Measurements from ENCODE around the gene CHFR.
"Not testable (repeated sequence)": the region's sequence is repeated elsewhere in the genome, so short reads cannot be mapped to it uniquely, and the experiment has no call there.

CHFR gene

DNA sequence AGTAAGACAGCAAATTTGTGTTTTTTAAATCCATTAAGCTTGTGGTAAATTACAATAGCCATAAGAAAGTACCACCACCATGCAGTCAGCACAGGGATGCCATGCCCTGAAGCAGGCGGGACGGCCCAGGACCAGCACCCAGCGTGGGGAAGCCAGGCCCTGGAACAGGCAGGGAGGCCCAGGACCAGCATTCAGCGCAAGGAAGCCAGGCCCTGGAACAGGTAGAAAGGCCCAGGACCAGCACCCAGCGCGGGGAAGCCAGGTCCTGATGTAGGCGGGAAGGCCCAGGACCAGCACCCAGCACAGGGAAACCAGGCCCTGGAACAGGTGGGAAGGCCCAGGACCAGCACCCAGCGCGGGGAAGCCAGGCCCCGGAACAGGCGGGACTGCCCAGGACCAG is 13.2 kb downstream of the CHFR start:
- no peak for FAIRE-seq

DNA sequence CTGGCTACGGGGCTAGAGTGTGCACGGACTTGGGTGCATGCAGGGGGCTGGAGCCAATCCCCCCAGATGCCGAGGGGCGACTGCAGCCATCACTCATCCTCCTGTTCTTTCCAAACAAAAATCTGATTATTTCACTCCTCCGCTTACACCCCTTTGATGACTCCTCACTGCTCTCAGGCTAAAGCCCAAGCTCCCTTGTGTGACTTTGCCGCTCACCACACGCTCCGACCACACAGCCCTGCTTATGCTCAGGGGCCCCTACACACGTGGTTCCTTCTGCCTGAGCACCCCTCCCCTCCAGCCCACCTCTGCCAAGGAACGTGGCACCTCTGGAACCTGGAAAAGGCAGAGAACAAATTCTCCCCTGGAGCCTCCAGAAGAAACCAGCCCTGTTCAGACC is 13.7 kb downstream of the CHFR start:
- FAIRE-seq = no peak

DNA sequence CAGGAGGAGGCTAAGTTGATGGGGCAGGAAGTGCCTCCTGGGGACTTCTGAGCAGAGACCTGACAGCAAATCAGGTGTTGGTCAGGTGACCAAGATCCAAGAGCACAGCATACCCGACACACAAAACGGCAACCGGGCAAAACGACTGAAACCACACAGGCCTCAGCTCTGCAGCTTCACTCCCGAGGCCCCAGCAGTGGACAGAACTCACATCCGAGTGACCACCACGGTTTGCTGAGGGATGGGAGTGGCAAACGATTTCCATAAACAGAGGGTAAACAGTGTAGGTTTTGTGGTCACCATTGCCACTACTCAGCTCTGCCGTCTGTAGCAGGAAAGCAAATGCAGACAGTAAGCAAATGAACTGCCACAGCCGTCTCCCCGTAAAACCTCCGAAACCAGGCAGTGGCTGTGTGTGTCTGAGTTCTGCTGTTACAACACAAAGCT is 14.4 kb downstream of the CHFR start:
- no peak for FAIRE-seq

DNA sequence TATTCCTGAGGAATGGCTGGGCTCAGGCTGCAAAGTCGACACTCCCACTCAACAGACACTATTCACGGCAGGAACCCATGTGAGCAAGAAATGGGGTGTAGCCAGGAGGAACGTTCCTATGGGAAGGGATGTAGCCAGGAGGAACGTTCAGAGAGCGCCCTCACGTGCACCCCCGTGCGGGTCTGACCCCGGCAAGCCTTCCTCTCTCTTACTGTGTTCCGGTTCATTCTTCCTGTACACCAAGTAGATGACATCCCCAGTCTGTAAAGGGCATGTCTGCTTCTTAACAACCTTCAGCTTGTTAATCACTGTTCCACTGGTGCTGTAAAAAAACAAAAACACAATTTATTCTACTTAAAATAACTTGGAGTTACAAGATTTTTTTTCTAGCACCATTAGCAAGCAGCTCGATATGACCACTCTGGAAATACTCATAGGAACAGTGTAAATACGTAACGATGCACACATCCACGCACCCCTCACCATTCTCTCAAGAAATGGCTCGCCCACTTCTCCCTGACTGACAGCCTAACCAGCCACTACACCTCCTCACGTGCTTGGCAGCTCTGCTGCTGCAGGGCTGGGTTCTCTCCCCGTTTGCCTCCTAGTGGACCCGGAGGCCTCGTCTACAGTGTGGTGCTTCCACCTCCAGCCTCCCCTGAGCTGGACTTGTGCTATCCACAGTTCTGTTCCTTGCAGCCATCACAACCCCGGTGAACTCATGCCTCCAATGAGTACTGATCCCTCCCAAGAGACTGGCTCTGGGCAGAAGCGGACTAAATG is 15.1 kb downstream of the CHFR start:
- FAIRE-seq = no peak

DNA sequence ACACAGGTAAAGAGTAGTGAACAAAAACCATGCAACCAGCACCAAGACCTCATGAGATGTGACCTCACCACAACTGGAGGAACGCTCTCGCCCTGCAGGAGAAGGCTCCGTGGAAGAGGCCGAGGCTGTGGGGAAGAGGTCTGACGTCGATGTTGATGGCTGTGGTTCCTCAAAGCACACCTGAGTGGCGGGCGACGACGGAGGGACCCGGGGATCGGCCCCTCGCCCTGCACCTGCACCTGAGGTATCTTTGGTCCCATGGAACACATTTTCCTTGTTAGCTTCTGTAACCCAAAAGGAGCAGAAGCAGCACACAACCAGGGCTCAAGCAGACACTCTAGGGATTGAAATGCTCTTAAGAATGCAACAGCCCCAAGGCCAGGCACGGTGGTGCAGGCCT is 17.9 kb downstream of the CHFR start:
- FAIRE-seq = no peak

DNA sequence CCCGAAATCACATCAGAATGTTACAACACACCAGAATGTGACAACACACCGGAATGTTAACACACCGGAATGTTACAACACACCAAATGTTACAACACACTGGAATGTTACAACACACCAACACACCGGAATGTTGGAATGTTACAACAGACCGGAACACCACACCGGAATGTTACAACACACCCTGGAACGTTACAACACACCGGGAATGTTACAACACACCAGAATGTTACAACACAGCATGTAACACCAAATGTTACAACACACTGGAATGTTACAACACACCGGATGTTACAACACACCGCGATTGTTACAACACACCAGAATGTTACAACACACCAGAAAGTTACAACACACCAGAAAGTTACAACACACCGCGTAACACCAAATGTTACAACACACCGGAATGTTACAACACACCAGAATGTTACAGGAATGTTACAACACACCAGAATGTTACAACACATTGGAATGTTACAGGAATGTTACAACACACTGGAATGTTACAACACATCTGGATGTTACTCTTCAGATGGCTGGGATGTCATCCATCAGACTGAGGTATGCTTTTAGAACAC is 21.1 kb downstream of the CHFR start:
- FAIRE-seq = no peak

DNA sequence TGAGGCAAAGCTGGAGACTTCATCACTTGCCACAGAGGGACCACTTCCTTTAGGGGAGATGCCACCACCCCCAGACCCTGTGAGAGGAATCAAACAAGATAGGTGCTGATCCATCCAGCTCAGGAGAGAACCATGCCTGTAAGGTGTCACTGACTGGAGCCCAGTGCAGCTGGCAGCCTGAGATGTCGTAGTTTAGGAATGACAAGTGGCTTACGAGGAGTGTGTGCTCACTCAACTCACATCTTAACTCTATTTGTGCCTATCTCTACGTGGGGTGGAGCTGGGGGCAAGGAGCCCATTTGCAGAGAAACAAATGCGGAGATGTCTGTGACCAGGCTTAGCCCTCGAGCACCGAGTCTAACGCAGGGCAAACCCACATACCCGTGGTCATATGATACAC is 25.8 kb downstream of the CHFR start:
- no peak for FAIRE-seq

DNA sequence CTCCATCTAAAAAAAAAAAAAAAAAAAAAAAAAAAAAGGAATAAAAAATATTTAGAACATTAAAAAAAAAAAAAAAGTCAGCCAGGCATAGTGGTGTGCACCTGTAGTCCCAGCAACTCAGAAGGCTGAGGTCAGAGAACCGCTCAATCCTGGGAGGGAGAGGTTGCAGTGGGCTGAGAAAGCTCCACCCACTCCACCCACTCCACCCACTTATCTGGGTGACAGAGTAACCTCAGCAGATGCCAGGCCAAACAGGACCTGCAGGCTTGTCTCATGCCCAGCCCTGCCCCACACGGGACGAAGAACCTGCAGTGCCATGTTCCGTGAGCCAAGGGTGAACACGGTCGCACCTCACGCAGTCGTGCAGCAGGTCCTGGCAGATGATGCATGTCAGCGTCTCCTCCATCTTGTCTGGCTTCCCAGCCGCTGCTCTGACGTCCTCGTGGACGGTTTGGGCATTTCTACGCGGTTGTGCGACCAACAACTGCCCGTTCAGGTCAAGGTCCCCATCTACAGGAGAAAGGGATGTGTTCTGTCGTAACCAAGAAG is 28.6 kb downstream of the CHFR start:
- no peak for FAIRE-seq

DNA sequence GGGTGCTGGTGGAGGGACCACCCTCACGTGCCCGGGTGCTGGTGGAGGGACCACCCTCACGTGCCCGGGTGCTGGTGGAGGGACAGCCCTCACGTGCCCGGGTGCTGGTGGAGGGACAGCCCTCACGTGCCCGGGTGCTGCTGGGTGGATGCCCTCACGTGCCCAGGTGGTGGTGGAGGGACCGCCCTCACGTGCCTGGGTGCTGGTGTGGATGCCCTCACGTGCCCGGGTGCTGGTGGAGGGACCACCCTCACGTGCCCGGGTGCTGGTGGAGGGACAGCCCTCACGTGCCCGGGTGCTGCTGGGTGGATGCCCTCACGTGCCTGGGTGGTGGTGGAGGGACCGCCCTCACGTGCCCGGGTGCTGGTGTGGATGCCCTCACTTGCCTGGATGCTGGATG is 30.4 kb downstream of the CHFR start:
- not testable (repeated sequence) for FAIRE-seq

DNA sequence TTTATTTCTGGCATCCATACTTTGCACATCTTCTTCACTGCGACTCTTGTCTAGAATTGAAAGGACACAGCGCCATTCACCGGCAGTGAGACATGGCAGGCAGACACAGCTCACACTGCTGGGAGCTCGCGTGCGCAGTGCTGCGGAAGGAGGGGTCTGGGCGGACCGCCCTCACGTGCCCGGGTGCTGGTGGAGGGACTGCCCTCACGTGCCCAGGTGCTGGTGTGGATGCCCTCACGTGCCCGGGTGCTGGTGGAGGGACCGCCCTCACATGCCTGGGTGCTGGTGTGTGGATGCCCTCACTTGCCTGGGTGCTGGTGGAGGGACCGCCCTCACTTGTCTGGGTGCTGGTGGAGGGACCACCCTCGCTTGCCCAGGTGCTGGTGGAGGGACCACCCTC is 30.8 kb downstream of the CHFR start:
- FAIRE-seq = no peak

DNA sequence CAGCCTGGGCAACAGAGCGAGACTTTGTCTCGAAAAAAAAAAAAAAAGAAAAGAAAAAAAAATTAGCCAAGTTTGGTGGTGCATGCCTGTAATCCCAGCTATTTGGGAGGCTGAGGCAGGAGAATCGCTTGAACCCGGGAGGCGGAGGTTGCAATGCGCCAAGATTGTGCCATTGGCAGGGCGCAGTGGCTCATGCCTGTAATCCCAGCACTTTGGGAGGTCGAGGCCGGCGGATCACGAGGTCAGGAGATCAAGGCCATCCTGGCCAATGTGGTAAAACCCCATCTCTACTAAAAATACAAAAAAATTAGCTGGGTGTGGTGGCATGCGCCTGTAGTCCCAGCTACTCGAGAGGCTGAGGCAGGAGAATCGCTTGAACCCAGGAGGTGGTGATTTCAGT is 32.2 kb downstream of the CHFR start:
- not testable (repeated sequence) for FAIRE-seq

DNA sequence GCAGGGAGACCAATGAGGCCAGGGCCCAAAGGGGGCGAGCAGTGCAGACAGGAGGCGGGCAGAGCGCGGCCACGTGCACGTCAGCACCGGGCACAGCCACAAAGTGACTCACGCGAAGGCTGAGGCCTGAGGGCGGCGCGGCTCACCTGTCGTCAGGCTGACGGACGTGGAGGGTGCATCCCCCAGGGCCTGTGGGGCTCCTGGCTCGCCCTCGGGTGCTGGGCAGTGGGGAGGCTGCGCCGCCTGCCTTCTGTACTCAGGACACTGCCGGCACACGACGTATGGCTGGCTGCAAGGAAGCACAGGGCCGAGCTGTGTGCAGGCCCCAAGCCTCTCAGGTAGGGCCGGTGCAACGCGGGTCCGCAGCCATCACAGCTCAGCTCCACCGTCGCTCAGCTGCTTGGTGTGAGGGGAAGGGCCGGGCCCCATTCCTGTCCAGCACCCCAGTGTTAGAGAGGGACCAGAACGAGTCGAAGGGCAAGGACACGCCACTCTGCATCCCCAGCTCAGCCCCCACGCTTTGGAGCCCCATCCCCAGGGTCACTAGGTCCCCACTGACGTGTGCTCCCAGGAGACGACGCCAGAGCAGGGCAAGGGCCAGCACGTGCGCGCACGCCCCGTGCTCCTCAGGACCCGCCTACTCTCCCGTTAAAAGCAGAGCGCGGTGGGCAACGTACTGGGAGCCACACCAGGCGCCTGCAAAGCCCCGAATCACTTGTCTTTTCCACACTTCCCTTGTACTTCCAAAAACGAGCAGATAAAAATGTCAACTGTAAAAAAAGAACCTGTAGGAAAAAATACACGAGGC is 33.9 kb downstream of the CHFR start:
- no peak for FAIRE-seq

DNA sequence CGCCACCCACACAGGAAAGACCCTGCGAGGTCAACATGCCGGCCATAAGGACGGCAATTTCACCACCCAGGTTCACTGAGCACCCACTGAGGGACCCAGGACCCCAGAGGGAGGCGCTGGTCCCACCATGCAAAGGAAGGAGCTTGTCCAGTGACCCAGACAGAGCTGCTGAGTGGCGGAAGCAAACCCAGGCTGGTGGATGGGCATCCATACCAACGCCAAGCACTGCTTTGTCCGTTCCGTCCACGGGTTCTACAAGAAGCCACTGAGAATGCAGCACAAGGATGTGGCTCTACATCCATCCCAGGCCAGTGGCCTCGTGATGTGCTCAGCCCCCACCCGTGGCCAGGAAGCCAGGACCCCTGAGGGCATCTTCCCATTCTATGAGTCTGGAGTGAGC is 34.9 kb downstream of the CHFR start:
- FAIRE-seq = no peak

DNA sequence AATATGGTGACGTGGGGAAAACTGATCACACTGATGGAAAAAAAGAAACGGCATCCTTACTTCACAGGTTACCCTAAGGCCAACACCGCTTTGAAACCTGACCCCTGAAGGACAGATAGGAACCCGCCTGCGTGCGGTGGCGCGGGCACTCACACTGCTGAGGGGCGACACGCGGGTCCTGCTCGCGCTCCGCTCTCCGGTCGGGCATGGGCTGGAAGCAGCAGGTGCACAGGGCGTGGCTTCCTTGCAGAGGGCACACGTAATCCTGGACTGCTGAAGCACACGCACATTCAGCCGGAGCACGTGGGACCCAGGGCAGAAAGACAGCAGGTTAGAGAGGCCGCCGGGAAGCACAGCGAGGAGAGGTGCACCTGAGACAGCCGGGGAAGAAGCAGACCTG is 35.9 kb downstream of the CHFR start:
- FAIRE-seq = no peak

DNA sequence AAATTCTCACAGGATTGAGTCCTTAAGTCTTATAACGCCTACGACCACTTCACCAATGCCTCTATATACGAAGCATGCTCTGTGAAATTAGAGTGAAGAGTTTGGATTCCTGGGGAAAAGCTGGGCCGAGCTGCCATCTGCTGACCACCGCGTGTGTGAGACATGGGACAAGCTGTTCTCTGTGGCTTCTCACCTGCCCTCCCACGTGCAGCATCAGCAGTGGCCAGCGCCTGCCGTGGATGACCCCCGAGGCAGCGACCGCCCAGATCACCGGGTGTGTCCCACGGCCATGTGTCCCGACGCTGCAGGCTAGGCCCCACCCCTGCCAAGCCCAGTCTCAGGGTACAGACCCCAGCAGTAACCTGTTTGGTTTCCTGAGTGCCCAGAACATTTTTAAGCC is 37.1 kb downstream of the CHFR start:
- no peak for FAIRE-seq

DNA sequence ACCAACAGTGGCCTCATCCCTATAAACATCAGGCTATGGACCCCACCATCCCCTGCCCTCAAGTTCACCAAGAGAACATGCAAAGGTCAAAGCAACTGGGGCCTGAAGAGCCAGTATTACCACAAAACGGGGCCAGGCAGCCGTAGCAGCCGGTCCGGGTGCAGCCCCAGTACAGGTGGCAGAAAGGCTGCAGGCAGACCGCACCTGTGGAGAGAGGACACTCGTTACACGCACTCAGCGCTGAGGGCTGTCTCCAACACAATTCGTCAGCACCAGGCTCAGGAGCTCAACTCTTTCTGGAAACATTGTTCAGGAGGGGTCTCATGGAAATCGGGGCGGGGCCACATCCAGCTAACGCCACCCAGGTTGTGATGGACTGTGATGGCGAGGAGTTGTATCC is 38.9 kb downstream of the CHFR start:
- FAIRE-seq = no peak

DNA sequence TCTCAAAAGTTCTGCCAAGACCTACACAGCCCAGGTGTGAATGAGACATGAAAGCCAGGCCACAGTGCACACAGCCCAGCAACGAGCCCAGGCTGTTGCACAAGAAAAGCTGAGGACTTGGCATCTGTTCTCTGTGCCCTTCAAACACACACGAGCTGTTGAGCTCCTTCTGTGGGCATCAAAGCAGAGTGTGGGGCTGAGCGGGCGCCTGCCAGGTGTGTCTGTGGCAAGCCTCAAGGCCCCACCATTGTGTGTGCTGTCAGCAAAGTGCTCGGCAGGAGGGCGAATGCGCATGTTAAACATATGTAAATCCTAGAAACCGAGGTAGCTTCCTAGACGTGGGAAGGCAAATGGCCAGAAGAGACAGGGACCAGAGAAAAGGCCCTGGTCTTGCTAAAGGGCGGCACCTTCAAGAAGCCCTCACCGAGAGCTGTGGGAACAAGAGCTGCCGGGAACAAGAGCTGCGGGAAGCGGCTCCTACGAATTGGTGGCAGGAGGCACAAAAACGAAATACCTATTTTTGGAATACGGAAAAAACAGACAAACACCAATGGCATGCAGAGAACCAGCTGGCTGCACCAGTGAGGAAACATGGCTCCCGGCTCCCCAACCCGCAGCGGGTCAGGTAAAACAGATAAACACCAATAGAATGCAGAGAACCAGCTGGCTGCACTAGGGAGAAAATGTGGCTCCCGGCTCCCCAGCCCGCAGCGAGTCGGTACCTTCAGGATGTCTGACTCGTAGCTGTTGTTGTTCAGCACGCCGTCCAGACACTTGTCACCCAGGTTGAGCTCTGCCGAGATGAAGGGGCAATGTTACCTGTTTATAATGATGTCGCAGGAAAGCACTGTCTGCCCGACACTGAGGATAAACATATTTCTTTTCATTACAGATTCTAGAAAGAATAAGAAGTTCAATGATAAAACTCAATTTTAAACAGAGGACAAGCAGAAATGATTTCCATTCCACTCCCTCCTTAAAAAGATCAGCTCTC is 39.7 kb downstream of the CHFR start:
- FAIRE-seq = no peak

DNA sequence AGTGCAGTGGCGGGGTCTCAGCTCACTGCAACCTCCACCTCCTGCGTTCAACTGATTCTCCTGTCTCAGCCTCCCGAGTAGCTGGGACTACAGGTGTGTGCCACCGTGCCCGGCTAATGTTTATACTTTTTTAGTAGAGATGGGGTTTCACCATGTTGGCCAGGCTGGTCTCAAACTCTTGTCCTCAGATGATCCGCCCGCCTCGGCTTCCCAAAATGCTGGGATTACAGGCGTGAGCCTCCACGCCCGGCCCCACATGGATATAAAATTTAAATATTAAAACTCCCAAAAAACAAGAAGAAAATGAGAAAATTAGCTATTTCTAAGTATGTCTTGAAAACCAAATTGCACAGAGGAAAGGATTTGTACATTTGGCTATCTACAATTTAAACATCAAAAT is 42.7 kb downstream of the CHFR start:
- FAIRE-seq = not testable (repeated sequence)

DNA sequence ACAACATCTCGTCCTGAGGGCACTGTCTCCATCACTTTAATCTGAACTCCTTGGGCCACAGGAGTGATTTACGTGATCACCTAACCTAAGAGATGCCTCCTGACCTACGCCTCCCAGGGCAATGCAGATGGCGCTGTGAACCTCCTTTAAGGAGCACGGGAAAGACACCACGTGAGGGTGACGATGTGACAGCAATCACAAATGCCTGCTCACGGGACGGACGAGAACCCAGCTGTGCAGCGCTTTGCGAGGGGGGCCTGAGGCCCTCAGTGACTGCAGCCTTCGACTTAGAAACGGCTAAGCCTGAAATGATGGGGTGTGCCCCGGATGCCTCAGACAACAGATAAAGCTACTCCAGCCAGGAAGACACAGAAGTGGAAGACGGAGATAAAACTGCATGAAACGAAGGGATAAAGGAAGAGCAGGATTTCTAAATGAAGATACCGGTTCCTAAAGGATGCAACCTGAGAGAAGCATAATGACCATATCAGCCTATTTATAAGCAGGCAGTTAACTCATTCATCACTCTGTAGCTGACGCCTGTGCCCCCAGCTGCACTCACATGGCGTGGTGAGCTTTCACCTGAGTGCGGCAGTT is 44.9 kb downstream of the CHFR start:
- no peak for FAIRE-seq

DNA sequence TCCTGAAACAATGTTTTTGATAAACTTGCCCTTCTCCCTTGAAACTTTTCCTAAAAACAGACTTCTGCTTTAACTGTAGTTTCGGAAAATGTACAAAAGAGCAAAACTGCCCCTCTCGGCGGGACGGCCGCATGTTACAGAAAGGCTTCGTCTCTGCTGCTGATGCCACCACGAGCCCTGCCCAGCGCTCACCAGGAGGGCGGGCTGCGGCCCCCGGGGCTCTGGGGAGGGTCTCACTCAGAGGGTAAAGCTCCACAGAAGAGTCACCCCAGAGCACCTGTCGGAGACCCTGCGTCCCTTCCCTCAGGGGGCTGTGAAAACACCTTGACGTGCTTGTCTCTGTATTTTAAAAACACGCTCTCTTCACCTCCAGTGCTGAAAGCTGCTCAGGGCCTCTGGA is 46.3 kb downstream of the CHFR start:
- no peak for FAIRE-seq

DNA sequence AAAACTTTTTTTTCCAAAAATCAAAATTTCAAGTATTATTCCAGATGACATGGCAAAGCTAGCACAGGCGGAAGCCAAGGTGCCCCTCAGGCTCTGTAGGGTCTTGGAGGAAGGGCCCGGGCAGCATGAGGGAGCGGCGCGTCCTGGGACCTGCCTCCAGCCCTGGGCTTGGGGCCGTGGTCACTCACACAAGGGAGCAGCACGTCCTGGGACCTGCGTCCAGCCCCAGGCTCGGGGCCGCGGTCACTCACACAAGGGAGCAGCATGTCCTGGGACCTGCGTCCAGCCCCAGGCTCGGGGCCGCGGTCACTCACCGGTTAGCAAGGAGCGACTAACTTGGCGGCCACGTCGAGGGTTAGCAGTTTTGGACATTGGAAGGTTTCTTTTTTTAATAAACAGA is 46.9 kb downstream of the CHFR start:
- no peak for FAIRE-seq

All from TTC549 (cell line).